A549 treated with RU486 at 1 μM for 4 hours (cell line): ENCODE data around the gene CD2. TPM values are rescaled to one million over a fixed set of nuclear protein-coding genes. Genes with fewer than 3 reads are reported as not detected.

Experiments used
- total RNA-seq: library from RNA; stranded (reverse); fragments of 200-300 nt; extraction: Qiagen RNA extraction; gene quantifications from 5 replicates; pipeline ENCODE4 v1.2.3, GENCODE V29; 2022; ENCODE audit warnings: low read depth

Gene CD2, protein sequence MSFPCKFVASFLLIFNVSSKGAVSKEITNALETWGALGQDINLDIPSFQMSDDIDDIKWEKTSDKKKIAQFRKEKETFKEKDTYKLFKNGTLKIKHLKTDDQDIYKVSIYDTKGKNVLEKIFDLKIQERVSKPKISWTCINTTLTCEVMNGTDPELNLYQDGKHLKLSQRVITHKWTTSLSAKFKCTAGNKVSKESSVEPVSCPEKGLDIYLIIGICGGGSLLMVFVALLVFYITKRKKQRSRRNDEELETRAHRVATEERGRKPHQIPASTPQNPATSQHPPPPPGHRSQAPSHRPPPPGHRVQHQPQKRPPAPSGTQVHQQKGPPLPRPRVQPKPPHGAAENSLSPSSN
- not detected in 5 replicates for total RNA-seq

GRCh38 chr1:116754198-116754977 is at the start of gene CD2:
CD2 (plus strand) TSS chr1:116754430; CDS start chr1:116754493, 63 bp downstream.

Other genes starting within 250 kb of the CD2 start
- gene CD58, start 183.4 kb upstream of the CD2 start, total RNA-seq: 7.4 to 26.7 TPM (median 26.1 TPM) in 5 replicates
- 14.3 to 24.1 TPM (median 21.5 TPM) in 5 replicates for gene IGSF3, start 86.7 kb upstream of the CD2 start, total RNA-seq
- gene PTGFRN, start 155.5 kb downstream of the CD2 start, total RNA-seq: 9.9 to 17.4 TPM (median 16.5 TPM) in 5 replicates
- 0.13 to 0.43 TPM (median 0.24 TPM) in 5 replicates for gene CD101, start 247.3 kb downstream of the CD2 start, total RNA-seq